NCI-H2107 treated with DMSO at 0.1 percent for 48 hours (cell line): ENCODE measurements around the gene SH2D4B.

Source experiments
- DNase-seq: peaks from one replicate; lab custom pipeline; 2025; ENCODE audit not compliant: unreplicated experiment; lab: John Stamatoyannopoulos, UW

The SH2D4B gene

DNA sequence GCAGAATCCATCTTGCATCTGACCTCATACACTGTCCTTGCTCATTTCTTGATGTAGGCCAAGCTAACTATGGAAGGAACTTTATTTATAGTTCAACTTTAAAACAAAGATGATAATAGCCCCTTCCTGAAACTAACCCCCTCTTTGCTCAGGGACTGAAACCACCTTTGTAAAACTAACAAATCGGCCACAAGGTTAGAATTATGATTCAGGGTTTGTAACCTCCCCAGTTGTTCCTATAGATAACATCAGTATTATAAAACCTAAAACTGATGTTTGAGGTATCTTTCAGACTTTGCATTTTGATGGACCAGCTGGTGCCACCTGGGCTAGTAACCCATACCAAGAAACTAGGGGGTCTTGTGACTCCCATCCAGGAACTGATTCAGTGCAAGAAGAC lies 143.4 kb downstream of the SH2D4B start:
- no peak for DNase-seq

DNA sequence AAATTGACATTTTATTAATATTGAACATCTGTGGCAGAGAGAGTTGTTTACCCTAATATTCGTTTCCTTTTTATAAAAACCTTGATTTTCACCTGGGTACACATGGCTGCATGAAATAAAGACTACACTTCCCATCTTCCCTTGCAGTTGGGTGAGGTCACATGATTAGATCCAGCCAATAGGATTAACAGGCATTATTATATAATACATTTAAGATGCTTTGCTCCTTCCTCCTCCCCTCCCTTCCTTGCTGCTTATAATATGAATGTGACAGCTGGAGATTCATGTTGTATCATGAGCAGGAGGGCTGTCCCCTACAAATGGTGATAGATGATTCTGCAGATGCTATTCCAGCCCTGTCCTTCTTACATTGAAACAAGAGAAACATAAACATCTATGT lies 146.6 kb downstream of the SH2D4B start:
- DNase-seq, result no peak

DNA sequence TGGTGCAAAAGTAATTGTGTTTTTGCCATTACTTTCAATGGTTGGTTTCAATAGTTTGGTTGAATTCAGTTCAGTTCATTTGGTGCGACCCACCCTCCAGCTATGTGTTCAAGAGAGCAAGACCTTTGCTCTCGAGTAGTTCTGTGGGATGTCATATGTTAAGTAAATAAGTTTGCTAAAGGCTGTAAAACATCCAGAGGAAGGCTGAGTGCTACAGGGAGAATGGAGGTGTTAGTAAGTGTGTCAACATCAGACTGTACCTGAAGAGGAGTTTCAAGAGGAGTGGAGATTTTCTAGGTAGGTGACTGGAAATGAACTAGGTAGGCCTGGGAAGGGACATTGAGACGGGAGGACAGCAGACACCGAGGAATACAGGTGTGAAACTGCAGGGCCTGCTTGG lies 147.7 kb downstream of the SH2D4B start:
- DNase-seq, result no peak

DNA sequence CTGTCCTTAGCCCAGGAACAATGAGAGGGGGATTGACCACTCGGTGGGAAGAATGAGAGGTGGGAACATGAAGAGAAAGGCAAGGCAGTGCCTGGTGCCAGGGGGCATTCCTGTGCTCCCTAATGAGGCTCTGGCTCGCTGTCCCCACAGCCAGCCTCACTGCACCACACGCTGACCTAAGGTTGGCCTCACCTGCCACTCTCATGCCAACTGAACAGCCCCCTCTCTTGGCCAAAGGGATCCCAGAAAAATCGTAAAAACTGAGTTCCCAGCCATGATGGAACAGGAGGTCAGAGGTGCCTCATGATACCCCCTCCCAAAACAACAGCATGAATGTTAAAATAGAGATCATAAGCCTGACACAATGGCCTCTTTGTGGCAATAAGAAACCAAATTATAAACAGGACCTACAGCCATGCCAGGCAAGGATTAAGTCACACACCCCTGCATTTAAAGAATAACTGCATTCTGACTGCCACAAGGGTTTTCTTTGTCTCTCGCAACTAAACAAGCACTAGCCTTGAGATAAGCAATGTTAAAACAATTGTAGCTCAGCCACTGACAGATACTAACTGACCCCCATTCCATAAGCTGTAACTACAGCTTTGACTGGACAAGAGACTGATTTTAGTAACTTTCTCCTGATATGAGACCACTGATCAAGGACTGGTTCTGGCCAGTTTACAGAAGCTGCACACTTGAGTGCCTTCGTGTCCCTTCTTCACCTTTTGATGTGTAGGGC lies 149.2 kb downstream of the SH2D4B start:
- no peak for DNase-seq

DNA sequence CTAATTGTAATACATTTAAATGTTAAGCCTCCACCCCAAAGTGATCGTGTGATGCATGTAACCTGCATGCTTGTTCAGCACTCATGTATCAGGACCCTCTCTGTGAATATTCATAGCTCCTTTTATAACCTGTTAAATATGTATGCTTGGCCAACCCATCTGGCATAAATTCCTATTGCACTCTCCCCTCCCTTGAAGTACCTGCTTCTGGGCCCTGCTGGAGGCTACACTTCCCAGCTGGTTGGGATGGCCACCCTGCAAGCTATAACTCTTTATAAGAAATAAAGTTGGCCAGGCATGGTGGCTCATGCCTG lies 149.7 kb downstream of the SH2D4B start:
- no peak for DNase-seq

DNA sequence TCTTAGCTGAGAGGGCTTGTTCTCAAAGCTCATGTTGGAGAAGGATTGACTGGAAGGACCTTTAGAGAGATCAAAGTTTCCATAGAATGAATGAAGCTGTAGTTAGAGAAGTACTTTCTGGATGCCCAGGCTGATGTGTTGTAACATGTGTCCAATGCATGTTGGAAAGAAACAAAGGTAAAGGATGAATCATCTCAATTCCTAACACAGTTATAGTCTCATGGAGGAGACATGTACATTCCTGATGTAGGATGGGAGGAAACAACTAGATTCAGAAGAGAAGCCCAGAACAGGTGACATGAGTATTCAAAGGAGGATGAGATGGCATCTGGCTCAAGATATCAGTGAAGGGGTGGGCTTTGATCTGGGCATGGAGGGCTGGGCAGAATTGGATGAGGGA lies 152.7 kb downstream of the SH2D4B start:
- no peak for DNase-seq

DNA sequence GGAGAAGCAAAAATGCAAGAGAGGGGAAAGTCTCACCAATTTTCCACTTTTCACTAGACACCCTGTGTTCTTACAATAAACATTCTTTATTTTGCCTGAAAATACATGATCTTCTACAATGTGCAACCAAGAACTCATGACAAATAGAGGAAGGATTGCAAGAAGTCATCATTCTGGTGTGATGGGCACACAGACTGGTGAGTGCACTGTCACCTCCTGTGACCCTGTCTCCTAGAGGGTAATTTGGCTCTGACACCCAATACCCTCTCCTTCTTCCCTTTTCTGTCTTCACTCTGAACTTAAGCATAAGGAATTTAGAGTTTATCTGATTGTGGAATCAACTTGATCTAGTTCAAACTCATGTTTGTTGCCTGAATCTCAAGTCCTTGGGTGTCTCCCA lies 153.7 kb downstream of the SH2D4B start:
- no peak for DNase-seq

DNA sequence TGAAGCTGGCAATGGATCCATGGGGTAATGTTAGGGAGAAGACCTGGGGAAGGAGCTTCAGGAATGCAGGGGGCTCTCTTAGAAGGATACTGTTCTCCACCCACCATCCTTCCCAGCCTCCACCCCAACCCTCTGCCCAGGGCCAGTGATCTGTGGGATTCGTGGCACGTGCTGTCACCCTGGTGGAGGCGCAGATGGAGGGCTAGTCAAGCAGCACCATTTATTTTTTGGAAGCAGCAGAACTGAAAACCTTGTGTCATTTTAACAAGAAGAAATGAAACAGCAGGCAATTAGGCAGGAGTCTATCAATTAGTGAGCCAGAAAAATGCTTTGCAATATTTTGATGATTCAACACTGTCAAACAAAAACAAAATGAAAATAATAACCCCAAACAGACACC lies 155.9 kb downstream of the SH2D4B start:
- DNase-seq, result no peak

DNA sequence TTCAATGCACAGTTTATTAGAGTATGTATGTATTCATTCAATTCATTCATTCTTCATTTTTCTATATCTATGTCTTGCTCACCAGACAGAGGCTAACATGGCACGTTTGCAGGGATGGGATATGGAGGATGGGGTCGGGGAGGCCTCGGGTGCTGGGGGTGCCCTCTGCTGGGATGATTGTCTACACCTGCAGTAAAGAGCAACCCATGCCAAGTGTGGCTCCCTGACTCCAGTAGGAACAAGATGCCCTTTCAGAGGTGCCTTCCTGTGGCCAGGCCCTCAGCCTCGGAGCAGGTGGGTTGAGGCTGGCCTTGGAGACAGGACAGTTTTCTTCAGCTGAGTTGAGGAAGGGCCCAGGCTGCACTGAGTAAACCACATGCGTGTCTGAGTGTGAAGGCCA lies 157.2 kb downstream of the SH2D4B start:
- no peak for DNase-seq
